Measurements from ENCODE around the gene ABCF2. TPM values are rescaled to one million over a fixed set of nuclear protein-coding genes. Genes with fewer than 3 reads are reported as not detected.
A peak's percentile ranks its signal among the peaks of the same experiment; 100 is the strongest.

Gene ABCF2
- total and polyA plus RNA-seq, 4 donors: 6.3 to 15.6 (median 10.5) TPM

- H3K36me3 ChIP-seq (ENCODE audit: control insufficient read depth in 4 of 4, insufficient read depth in 3 of 4, low read depth in 1 of 4, low read length in 3 of 4): no peaks in the 10 kb centered on the region
- no peaks in the 10 kb centered on the region for H3K9me3 ChIP-seq (ENCODE audit: control insufficient read depth in 4 of 4, low read length in 3 of 4)
- no peak for DNase-seq (ENCODE audit: low spot score)
- H3K27ac ChIP-seq (ENCODE audit: low read depth in 1 of 2, low read length in 2 of 2): no peak overlapping the region
- peaks cover 11 to 24% (median 17%) of the 10 kb centered on the region in 4 donors for H3K4me1 ChIP-seq (ENCODE audit: control insufficient read depth in 4 of 4, insufficient read depth in 4 of 4, low read length in 3 of 4)
- TF ChIP-seq NR2F2 (IDR thresholded peaks at IDR 0.05) (no peak), FOXA1 (IDR thresholded peaks at IDR 0.05) (no peak), FOXA2 (IDR thresholded peaks at IDR 0.05) (no peak), GABPA (IDR thresholded peaks at IDR 0.05 in 1 of 2, conservative IDR thresholded peaks at IDR 0.05 in 1 of 2) (no peak), HNF4A (conservative IDR thresholded peaks at IDR 0.05) (no peak), ZBTB33 (IDR thresholded peaks at IDR 0.05) (no peak), RAD21 (IDR thresholded peaks at IDR 0.05) (no peak), MAX (IDR thresholded peaks at IDR 0.05) (no peak), CTCF (IDR thresholded peaks at IDR 0.05; ENCODE audit: low read depth, low read length, missing input control) (no peak), TAF1 (conservative IDR thresholded peaks at IDR 0.05) (no peak), HNF4G (IDR thresholded peaks at IDR 0.05) (no peak), SP1 (IDR thresholded peaks at IDR 0.05) (no peak)
- WGBS: 77% methylated on average over 7 of the region's 7 CpGs
- H3K4me3 ChIP-seq (ENCODE audit: low read depth in 1 of 3, low read length in 3 of 3): no peak overlapping the region
- H3K27me3 ChIP-seq (ENCODE audit: control insufficient read depth in 4 of 4, insufficient read depth in 4 of 4, low read length in 3 of 4): peaks cover 0 to 10% (median 0%) of the 10 kb centered on the region in 4 donors
- no peak overlapping the region for H3K9ac ChIP-seq (ENCODE audit: low read depth in 1 of 2, low read length in 2 of 2)
Observed at GRCh38 chr7:151250181-151251132, 23.5 kb upstream of the ABCF2 start.

GRCh38 chr7:151249732-151250072, 22.7 kb upstream of the ABCF2 start:
- Histone ChIP-seq H3K27ac (ENCODE audit: low read depth in 1 of 2, low read length in 2 of 2) (peak overlapping the region; percentile 63 to 73), H3K36me3 (ENCODE audit: control insufficient read depth in 4 of 4, insufficient read depth in 3 of 4, low read depth in 1 of 4, low read length in 3 of 4) (no peaks in the 10 kb centered on the region), H3K9ac (ENCODE audit: low read depth in 1 of 2, low read length in 2 of 2) (no peak overlapping the region), H3K4me1 (ENCODE audit: control insufficient read depth in 4 of 4, insufficient read depth in 4 of 4, low read length in 3 of 4) (peaks cover 11 to 27% (median 20%) of the 10 kb centered on the region in 4 donors), H3K27me3 (ENCODE audit: control insufficient read depth in 4 of 4, insufficient read depth in 4 of 4, low read length in 3 of 4) (peaks cover 0 to 10% (median 0%) of the 10 kb centered on the region in 4 donors), H3K9me3 (ENCODE audit: control insufficient read depth in 4 of 4, low read length in 3 of 4) (no peaks in the 10 kb centered on the region), H3K4me3 (ENCODE audit: low read depth in 1 of 3, low read length in 3 of 3) (no peak overlapping the region)
- 37% methylated on average over 5 of the region's 5 CpGs for WGBS
- TF ChIP-seq CTCF (IDR thresholded peaks at IDR 0.05; ENCODE audit: low read depth, low read length, missing input control) (no peak), TAF1 (conservative IDR thresholded peaks at IDR 0.05) (no peak), RXRA (IDR thresholded peaks at IDR 0.05) (no peak), HNF4G (IDR thresholded peaks at IDR 0.05) (no peak), ZBTB33 (IDR thresholded peaks at IDR 0.05) (no peak), REST (IDR thresholded peaks at IDR 0.05) (no peak), ATF3 (IDR thresholded peaks at IDR 0.05) (no peak), SP1 (IDR thresholded peaks at IDR 0.05) (no peak)
- DNase-seq (ENCODE audit: low spot score): no peak
